ENCODE results near the gene RALGAPA2. TPM values are rescaled to one million over a fixed set of nuclear protein-coding genes. Genes with fewer than 3 reads are reported as not detected.

RALGAPA2 gene
- polyA plus RNA-seq, 1 of the 3 experiments (the other 2 are of a cell fraction) = 1.0 TPM

- Histone ChIP-seq H3K4me2 (no peak overlapping the region), H3F3A (replicated peaks; ENCODE audit: insufficient read depth) (no peaks in the 10 kb centered on the region), H3K79me2 (ENCODE audit: insufficient read depth) (no peaks in the 10 kb centered on the region), H2AFZ (ENCODE audit: low read depth) (no peak overlapping the region), H3K27ac (ENCODE audit: low read depth in 2 of 2, low read length in 1 of 2) (no peak overlapping the region), H3K4me3 (ENCODE audit: low read depth in 2 of 2, low read length in 1 of 2) (no peak overlapping the region), H3K9me3 (no peaks in the 10 kb centered on the region), H3K4me1 (ENCODE audit: control insufficient read depth in 1 of 2, insufficient read depth in 2 of 2, low read depth in 1 of 2, low read length in 1 of 2) (no peaks in the 10 kb centered on the region; a peak in 1 of 4 replicates), H3K36me3 (replicated peaks in 1 of 2; ENCODE audit: control insufficient read depth in 1 of 2, insufficient read depth in 2 of 2, low read length in 1 of 2) (no peaks in the 10 kb centered on the region), H4K20me1 (ENCODE audit: insufficient read depth) (no peaks in the 10 kb centered on the region), H3K9ac (no peak overlapping the region), H3K9me2 (no peaks in the 10 kb centered on the region), H3K27me3 (ENCODE audit: insufficient read depth) (no peaks in the 10 kb centered on the region)
- ChIA-PET POLR2A (no interaction called here), CTCF (interaction anchor here (0.9 to 2.2 kb wide), 3 partner anchors 32 to 478 kb away, joined by 3 to 9 read pairs (median 5); no protein-coding TSS in a partner anchor)
- TF ChIP-seq SMC3 (IDR thresholded peaks at IDR 0.05; ENCODE audit: low read depth, low read length) (no peak), POLR2AphosphoS5 (IDR thresholded peaks at IDR 0.05; ENCODE audit: low read depth, low read length) (no peak), ZBTB33 (IDR thresholded peaks at IDR 0.05; ENCODE audit: borderline replicate concordance, low read depth) (no peak), FOXJ3 (CRISPR knock-in tag; IDR thresholded peaks at IDR 0.05) (no peak), CTCF (IDR thresholded peaks at IDR 0.05) (no peak), FOSL2 (IDR thresholded peaks at IDR 0.05; ENCODE audit: borderline replicate concordance, low read depth) (no peak), SIN3A (IDR thresholded peaks at IDR 0.05; ENCODE audit: borderline replicate concordance, low read depth, low read length) (no peak), EZH2phosphoT487 (IDR thresholded peaks at IDR 0.05; ENCODE audit: borderline replicate concordance, low read depth) (no peak), RCOR1 (IDR thresholded peaks at IDR 0.05; ENCODE audit: low read length) (no peak), FOXM1 (IDR thresholded peaks at IDR 0.05; ENCODE audit: low read depth) (no peak), RFX5 (IDR thresholded peaks at IDR 0.05; ENCODE audit: low read length) (no peak), TAF1 (IDR thresholded peaks at IDR 0.05; ENCODE audit: borderline replicate concordance, low read depth, low read length) (no peak)
- DNase-seq = no peak
These were observed 150.6 kb downstream of the RALGAPA2 start for GRCh38 chr20:20561841-20562240.

- CTCF ChIA-PET = interaction anchor here (0.6 to 2.2 kb wide), 6 partner anchors 25 to 478 kb away, joined by 3 to 9 read pairs (median 4); no protein-coding TSS in a partner anchor
- TF ChIP-seq FOXJ3 (CRISPR knock-in tag; IDR thresholded peaks at IDR 0.05) (no peak), TAF1 (IDR thresholded peaks at IDR 0.05; ENCODE audit: borderline replicate concordance, low read depth, low read length) (no peak), YY1 (IDR thresholded peaks at IDR 0.05; ENCODE audit: low read depth) (no peak), RFX5 (IDR thresholded peaks at IDR 0.05; ENCODE audit: low read length) (no peak), IRF3 (IDR thresholded peaks at IDR 0.05; ENCODE audit: low read depth, low read length) (no peak), GABPA (IDR thresholded peaks at IDR 0.05; ENCODE audit: low read depth) (no peak), FOXM1 (IDR thresholded peaks at IDR 0.05; ENCODE audit: low read depth) (no peak), GATA2 (CRISPR knock-in tag; IDR thresholded peaks at IDR 0.05) (no peak), REST (IDR thresholded peaks at IDR 0.05; ENCODE audit: low read depth, low read length) (no peak), TCF12 (IDR thresholded peaks at IDR 0.05) (no peak), RXRA (IDR thresholded peaks at IDR 0.05; ENCODE audit: borderline replicate concordance, low read depth) (no peak), EP300 (IDR thresholded peaks at IDR 0.05; ENCODE audit: borderline replicate concordance in 1 of 2, low read depth in 1 of 2, low read length in 1 of 2) (no peak)
These were observed 151.3 kb downstream of the RALGAPA2 start for GRCh38 chr20:20561172-20561571.

More at GRCh38 chr20:20561172-20561571, 151.3 kb downstream of the RALGAPA2 start:
- Histone ChIP-seq H3K9ac (no peak overlapping the region), H3K4me2 (no peak overlapping the region), H3K9me2 (no peaks in the 10 kb centered on the region), H3F3A (replicated peaks; ENCODE audit: insufficient read depth) (no peaks in the 10 kb centered on the region), H2AFZ (ENCODE audit: low read depth) (no peak overlapping the region), H3K27me3 (ENCODE audit: insufficient read depth) (no peaks in the 10 kb centered on the region), H4K20me1 (ENCODE audit: insufficient read depth) (no peaks in the 10 kb centered on the region), H3K9me3 (no peaks in the 10 kb centered on the region), H3K79me2 (ENCODE audit: insufficient read depth) (no peaks in the 10 kb centered on the region), H3K36me3 (replicated peaks in 1 of 2; ENCODE audit: control insufficient read depth in 1 of 2, insufficient read depth in 2 of 2, low read length in 1 of 2) (no peaks in the 10 kb centered on the region), H3K27ac (ENCODE audit: low read depth in 2 of 2, low read length in 1 of 2) (no peak overlapping the region), H3K4me1 (ENCODE audit: control insufficient read depth in 1 of 2, insufficient read depth in 2 of 2, low read depth in 1 of 2, low read length in 1 of 2) (no peaks in the 10 kb centered on the region; a peak in 1 of 4 replicates), H3K4me3 (ENCODE audit: low read depth in 2 of 2, low read length in 1 of 2) (no peak overlapping the region)
- POLR2A ChIA-PET = no interaction called here
- 86% methylated on average over 1 of the region's 1 CpG for WGBS (ENCODE audit: low lambda C conversion rate)
- no peak for DNase-seq
